WTC11 (cell line): ENCODE data around the gene GXYLT2.

Experiments
- CREB1 ChIP-seq: sonication (generic); formaldehyde crosslinking; IDR thresholded peaks from 2 replicates; pipeline ENCODE4 v1.8.0; 2023; ENCODE audit warnings: mild to moderate bottlenecking, missing genetic modification reagents
- MXD4 ChIP-seq: fragments of 250-450 bp; sonication (Bioruptor Pico); IDR thresholded peaks from 2 replicates; pipeline ENCODE4 v1.8.0; 2021; ENCODE audit warnings: mild to moderate bottlenecking, moderate library complexity, borderline replicate concordance
- SMAD4 ChIP-seq: sonication (generic); formaldehyde crosslinking; IDR thresholded peaks from 2 replicates; pipeline ENCODE4 v1.8.0; 2022; ENCODE audit warnings: mild to moderate bottlenecking, missing genetic modification reagents
- ZBTB21 ChIP-seq: sonication (generic); formaldehyde crosslinking; IDR thresholded peaks from 2 replicates; pipeline ENCODE4 v1.8.1; 2023; ENCODE audit warnings: mild to moderate bottlenecking, missing genetic modification reagents, borderline replicate concordance
- ZNF121 ChIP-seq: sonication (generic); formaldehyde crosslinking; IDR thresholded peaks from 2 replicates; pipeline ENCODE4 v1.8.0; 2023; ENCODE audit warnings: missing genetic modification reagents
- TF ChIP-seq, protein P1 (sequence below): sonication (generic); formaldehyde crosslinking; IDR thresholded peaks from 2 replicates; pipeline ENCODE4 v1.8.1; 2022; ENCODE audit warnings: low read depth, mild to moderate bottlenecking, moderate library complexity, missing genetic modification reagents, borderline replicate concordance
- TF ChIP-seq, protein P2 (sequence below): fragments of 200-600 bp; IDR thresholded peaks from 2 replicates; pipeline ENCODE4 v1.8.0; 2022; ENCODE audit warnings: antibody characterized with exemption
- TF ChIP-seq, protein P3 (sequence below): sonication (generic); formaldehyde crosslinking; IDR thresholded peaks from 2 replicates; pipeline ENCODE4 v1.8.0; 2022; ENCODE audit warnings: mild to moderate bottlenecking, missing genetic modification reagents

DNA sequence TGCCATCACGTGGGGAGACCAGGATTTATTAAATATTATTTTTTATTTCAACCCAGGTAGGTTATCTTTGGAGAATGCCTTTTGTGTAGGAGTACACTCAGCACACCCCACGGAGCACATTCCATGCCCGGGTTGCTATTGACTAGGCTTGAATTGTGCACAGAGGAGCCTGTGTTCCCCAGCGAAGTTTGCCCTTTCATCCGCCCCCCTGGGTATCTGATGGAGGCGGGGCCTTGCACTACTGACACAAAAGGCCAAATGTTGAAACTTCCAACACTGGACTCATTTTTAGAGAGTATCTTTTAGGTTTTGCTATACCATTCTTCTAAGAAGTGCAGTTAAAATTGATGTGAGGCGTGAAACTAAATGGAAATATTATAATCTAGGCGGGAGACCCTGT lies 69.5 kb downstream of the GXYLT2 start:
- TF ChIP-seq, protein P1, sequence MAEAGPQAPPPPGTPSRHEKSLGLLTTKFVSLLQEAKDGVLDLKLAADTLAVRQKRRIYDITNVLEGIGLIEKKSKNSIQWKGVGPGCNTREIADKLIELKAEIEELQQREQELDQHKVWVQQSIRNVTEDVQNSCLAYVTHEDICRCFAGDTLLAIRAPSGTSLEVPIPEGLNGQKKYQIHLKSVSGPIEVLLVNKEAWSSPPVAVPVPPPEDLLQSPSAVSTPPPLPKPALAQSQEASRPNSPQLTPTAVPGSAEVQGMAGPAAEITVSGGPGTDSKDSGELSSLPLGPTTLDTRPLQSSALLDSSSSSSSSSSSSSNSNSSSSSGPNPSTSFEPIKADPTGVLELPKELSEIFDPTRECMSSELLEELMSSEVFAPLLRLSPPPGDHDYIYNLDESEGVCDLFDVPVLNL (CRISPR knock-in tag), result no peak
- TF ChIP-seq, protein P2, sequence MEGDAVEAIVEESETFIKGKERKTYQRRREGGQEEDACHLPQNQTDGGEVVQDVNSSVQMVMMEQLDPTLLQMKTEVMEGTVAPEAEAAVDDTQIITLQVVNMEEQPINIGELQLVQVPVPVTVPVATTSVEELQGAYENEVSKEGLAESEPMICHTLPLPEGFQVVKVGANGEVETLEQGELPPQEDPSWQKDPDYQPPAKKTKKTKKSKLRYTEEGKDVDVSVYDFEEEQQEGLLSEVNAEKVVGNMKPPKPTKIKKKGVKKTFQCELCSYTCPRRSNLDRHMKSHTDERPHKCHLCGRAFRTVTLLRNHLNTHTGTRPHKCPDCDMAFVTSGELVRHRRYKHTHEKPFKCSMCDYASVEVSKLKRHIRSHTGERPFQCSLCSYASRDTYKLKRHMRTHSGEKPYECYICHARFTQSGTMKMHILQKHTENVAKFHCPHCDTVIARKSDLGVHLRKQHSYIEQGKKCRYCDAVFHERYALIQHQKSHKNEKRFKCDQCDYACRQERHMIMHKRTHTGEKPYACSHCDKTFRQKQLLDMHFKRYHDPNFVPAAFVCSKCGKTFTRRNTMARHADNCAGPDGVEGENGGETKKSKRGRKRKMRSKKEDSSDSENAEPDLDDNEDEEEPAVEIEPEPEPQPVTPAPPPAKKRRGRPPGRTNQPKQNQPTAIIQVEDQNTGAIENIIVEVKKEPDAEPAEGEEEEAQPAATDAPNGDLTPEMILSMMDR, result no peak
- TF ChIP-seq SMAD4 (CRISPR knock-in tag), result no peak
- no peak for TF ChIP-seq CREB1
- TF ChIP-seq, protein P3, sequence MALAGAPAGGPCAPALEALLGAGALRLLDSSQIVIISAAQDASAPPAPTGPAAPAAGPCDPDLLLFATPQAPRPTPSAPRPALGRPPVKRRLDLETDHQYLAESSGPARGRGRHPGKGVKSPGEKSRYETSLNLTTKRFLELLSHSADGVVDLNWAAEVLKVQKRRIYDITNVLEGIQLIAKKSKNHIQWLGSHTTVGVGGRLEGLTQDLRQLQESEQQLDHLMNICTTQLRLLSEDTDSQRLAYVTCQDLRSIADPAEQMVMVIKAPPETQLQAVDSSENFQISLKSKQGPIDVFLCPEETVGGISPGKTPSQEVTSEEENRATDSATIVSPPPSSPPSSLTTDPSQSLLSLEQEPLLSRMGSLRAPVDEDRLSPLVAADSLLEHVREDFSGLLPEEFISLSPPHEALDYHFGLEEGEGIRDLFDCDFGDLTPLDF, result no peak
- TF ChIP-seq ZBTB21 (CRISPR knock-in tag), result no peak
- TF ChIP-seq ZNF121, result no peak
- no peak for TF ChIP-seq MXD4 (CRISPR knock-in tag)
